Measurements from ENCODE around the gene UBASH3A. TPM values are rescaled to one million over a fixed set of nuclear protein-coding genes. Genes with fewer than 3 reads are reported as not detected.

UBASH3A gene
- total RNA-seq, 1 donor from 2014 or later: not detected

- DNase-seq (ENCODE audit: low read depth, low spot score): no peak
These were observed 25.3 kb downstream of the UBASH3A start for GRCh38 chr21:42429021-42429420.

- no peak for DNase-seq (ENCODE audit: low read depth, low spot score)
These were observed 26.2 kb downstream of the UBASH3A start for GRCh38 chr21:42429856-42430255.

- no peak for DNase-seq (ENCODE audit: low read depth, low spot score)
These were observed 26.8 kb downstream of the UBASH3A start for GRCh38 chr21:42430521-42430920.

- no peak for DNase-seq (ENCODE audit: low read depth, low spot score)
These were observed 27.5 kb downstream of the UBASH3A start for GRCh38 chr21:42431196-42431595.

- DNase-seq (ENCODE audit: low read depth, low spot score): no peak
These were observed 29.0 kb downstream of the UBASH3A start for GRCh38 chr21:42432695-42433094.

- DNase-seq (ENCODE audit: low read depth, low spot score): no peak
These were observed 30.3 kb downstream of the UBASH3A start for GRCh38 chr21:42433946-42434551.

- DNase-seq (ENCODE audit: low read depth, low spot score): no peak
These were observed 31.2 kb downstream of the UBASH3A start for GRCh38 chr21:42434884-42435283.

GRCh38 chr21:42435401-42435800 lies 31.7 kb downstream of the UBASH3A start:
- DNase-seq (ENCODE audit: low read depth, low spot score): no peak

- DNase-seq (ENCODE audit: low read depth, low spot score): no peak
These were observed 32.1 kb downstream of the UBASH3A start for GRCh38 chr21:42435833-42436232.

GRCh38 chr21:42436914-42437313 lies 33.2 kb downstream of the UBASH3A start:
- no peak for DNase-seq (ENCODE audit: low read depth, low spot score)

- DNase-seq (ENCODE audit: low read depth, low spot score): no peak
These were observed 34.1 kb downstream of the UBASH3A start for GRCh38 chr21:42437786-42438185.

GRCh38 chr21:42438316-42439205 lies 34.9 kb downstream of the UBASH3A start:
- no peak for DNase-seq (ENCODE audit: low read depth, low spot score)

- DNase-seq (ENCODE audit: low read depth, low spot score): no peak
These were observed 35.8 kb downstream of the UBASH3A start for GRCh38 chr21:42439284-42440186.

- DNase-seq (ENCODE audit: low read depth, low spot score): no peak
These were observed 36.6 kb downstream of the UBASH3A start for GRCh38 chr21:42440187-42440792.

- no peak for DNase-seq (ENCODE audit: low read depth, low spot score)
These were observed 38.3 kb downstream of the UBASH3A start for GRCh38 chr21:42441963-42442362.

- DNase-seq (ENCODE audit: low read depth, low spot score): no peak
These were observed 39.6 kb downstream of the UBASH3A start for GRCh38 chr21:42443181-42443785.

GRCh38 chr21:42443876-42444744 lies 40.4 kb downstream of the UBASH3A start:
- no peak for DNase-seq (ENCODE audit: low read depth, low spot score)

GRCh38 chr21:42444745-42445059 lies 41.0 kb downstream of the UBASH3A start:
- no peak for DNase-seq (ENCODE audit: low read depth, low spot score)

- DNase-seq (ENCODE audit: low read depth, low spot score): no peak
These were observed 41.6 kb downstream of the UBASH3A start for GRCh38 chr21:42445311-42445710.

GRCh38 chr21:42446531-42446930 lies 42.8 kb downstream of the UBASH3A start:
- DNase-seq (ENCODE audit: low read depth, low spot score): no peak
